GM19324 (cell line): Measurements from ENCODE around the gene RANBP17.
"Not testable (repeated sequence)": the region's sequence is repeated elsewhere in the genome, so short reads cannot be mapped to it uniquely, and the experiment has no call there.

Experiments used
- ATAC-seq: cut with Tn5 transposase; IDR thresholded peaks from one replicate; pipeline ENCODE4 v1.9.1; 2021; ENCODE audit warnings: mild to moderate bottlenecking, moderate library complexity; ENCODE audit not compliant: unreplicated experiment, low FRiP score

Gene RANBP17

GRCh38 chr5:170937914-170938313, 76.1 kb downstream of the RANBP17 start:
- ATAC-seq: no peak

DNA sequence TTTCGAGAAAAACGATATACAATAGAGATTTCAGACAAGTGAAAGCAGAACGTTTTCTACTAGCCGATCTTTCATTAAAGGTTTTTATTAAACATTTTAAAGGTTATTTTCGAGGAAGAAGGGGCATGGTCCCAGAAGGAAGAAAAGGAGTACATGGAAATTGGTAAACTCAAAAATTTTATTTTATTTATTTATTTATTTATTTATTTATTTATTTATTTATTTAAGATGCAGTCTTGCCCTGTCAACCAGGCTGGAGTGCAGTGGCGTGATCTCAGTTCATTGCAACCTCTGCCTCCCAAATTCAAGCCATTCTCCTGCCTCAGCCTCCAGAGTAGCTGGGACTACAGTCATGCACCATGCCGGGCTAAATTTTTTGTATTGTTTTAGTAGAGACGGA, 77.4 kb downstream of the RANBP17 start:
- no peak for ATAC-seq

DNA sequence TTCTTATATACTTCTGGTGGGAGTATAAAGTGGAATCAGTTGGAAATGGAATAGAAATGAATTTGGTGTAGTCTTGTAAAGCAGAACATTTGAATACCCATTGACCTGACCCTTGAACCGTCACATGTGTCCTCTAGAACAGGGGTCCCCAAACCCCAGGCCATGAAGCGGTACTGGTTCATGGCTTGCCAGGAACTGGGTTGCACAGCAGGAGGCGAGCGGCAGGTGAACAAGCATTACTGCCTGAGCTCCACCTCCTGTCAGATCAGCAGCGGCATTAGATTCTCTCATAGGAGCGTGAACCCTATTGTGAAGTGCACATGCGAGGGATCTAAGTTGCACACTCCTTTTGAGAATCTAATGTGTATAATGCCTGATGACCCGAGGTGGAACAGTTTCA, 80.0 kb downstream of the RANBP17 start:
- ATAC-seq: no peak

GRCh38 chr5:170945275-170945674, 83.5 kb downstream of the RANBP17 start:
- ATAC-seq: no peak

DNA sequence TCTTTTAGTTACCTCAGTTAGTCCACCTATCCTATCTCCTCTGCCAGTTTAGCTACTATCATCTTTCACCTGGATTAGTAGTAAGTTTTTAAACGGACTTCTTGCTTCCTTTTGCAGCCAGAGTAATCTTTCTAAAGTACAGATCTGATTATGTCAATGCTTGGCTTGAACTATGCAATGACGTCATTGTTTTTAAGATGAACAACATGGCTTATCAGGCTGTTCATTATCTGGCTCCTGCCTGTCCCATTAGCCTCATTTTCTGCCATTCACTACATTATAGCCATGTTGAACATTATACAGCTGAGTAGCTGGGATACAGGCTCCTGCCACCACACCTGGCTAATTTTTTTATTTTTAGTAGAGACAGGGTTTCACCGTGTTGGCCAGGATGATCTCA, 98.7 kb downstream of the RANBP17 start:
- ATAC-seq: no peak

DNA sequence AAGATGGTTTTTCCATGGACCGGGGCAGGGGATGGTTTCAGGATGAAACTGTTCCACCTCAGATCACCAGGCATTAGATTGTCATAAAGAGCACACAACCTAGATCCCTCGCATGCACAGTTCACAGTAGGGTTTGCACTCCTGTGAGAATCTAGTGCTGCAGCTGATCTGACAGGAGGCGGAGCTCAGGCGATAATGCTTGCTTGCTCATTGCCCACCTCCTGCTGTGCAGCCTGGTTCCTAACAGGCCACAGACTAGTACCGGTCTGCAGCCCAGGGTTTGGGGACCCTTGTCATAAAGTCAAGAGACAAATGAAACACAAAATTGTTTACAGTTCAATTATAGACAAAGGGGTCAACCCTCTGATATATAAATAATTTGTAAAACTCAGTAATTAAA, 101.7 kb downstream of the RANBP17 start:
- no peak for ATAC-seq

DNA sequence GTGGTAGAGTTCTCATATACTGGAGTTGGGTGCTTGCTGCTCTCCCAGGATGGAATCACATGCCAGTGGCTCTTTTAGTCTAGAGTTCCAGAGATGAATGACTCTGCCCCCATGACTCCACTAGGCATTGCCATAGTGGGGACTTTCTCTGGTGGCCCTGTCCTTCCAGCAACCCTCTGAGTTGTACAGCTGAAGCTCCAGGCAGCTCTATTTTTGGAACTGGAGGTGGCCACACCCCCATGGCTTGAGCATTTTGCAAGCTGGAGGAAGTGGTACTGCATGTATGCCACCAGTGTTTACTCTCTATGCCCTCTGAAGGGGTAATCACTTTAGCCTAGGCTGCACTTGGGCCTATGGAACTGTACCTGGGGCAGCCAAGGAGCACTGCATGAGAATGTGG, 112.6 kb downstream of the RANBP17 start:
- ATAC-seq: no peak

GRCh38 chr5:170980261-170980660, 118.4 kb downstream of the RANBP17 start:
- ATAC-seq: not testable (repeated sequence)

DNA sequence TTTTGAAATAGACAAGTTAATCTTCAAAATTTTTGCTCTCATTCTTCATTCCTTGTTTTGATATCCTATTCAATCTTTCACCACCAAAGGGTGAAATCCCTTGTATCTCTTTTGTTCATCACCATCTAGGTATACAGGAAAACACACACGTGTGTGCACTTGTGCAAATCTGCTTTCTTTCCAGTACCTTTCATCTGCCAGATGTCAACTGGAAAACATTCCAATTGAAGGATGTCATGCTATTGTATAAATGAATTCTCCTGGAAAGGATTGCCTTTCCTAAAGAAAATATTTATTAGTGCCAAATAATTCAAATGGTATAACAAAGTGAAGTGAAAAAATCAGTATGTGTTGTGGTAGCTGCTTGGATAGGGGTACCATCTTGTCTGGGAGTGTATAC, 123.7 kb downstream of the RANBP17 start:
- no peak for ATAC-seq

- no peak for ATAC-seq
These were observed 124.8 kb downstream of the RANBP17 start for GRCh38 chr5:170986598-170986997.

- ATAC-seq: no peak
These were observed 131.7 kb downstream of the RANBP17 start for GRCh38 chr5:170993476-170993875.

DNA sequence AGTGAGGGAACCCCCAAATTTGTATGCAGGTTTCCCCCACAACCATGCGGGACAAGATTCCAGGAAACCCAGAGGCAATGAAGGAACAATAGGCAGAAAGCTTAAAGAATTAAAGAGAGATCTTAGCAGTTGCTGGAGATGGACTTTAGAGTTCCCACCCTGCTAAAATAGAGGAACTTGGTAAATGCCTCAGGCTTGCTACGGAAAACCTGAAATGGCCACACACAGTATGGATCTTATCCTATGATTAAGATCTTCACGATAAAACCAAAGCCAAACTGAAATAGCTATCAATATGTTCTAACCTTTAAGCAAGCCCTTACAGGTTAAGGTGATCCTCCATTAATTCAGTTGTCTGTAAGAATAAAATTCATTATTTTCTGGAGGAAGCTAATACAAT, 148.3 kb downstream of the RANBP17 start:
- no peak for ATAC-seq

DNA sequence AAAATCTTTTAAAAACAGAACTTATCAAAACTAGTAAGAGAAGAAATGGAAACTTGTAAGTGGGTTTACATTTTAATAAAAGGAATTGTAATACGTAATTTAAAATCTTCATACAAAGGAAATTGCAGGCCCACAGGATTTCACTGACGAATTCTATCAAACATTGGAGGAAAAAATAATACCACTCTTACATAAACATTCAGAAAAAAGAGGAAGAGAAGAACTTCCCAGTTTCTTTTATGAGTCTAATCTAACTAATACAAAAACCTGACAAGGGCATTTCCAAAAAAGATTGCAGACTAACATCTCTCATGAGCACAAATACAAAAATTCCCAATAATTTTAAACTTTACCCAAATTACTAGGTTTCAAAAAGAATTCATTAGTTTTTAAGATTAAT, 149.0 kb downstream of the RANBP17 start:
- ATAC-seq: no peak

- no peak for ATAC-seq
These were observed 161.7 kb downstream of the RANBP17 start for GRCh38 chr5:171023508-171023907.

DNA sequence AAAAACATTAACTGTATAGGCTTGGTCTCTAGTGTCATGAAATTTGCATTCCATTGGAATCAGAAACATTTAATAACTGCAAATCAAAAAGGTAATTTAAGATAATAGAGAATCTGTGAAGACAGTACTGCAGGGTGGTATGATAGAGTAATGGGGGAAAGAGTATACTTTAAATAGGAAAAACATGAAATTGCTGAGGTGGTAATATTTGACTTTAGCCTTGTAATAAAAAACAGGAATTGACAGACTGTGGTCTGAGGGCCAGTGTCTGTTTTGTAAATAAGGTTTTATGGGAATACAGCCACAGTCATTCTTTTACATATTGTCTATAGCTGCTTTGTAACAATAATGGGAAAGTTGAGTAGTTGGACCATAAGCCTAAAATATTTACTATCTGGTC, 162.3 kb downstream of the RANBP17 start:
- no peak for ATAC-seq

DNA sequence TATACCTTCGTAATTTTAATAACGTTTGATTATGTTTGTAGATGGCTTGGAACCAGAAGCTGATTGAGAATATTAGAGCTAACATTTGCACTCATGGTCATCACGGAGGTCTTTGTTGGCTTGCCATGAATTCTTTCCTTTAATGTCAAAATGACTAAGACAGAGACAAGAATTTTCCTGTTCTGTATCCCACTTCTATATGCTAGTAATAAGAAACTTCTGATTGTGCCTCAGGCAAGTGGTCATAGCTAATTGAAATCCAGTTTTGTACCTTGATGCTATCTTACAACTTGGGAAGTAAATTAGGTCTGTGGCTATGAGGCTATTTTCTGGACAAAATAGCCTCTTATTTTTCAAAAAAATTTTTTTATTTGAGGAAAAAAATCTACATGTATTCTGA, 167.6 kb downstream of the RANBP17 start:
- no peak for ATAC-seq

DNA sequence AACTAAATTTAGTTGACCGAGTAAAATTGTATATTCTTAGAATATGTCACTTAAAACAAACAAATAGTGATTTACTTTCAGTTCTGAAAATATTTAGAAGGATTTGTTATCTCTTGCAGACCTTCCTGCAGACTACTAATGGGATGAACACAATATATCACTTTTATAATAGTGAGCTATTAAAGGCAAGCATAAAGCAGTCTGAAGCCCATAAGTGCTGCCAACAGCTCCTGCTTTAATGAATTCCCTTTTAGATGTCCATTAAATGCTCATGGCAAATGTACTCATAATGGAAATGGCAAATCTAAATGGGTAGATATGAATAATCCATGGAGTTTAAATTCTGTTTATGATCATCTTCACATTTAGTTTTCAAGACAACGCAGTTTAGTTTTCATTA, 170.2 kb downstream of the RANBP17 start:
- ATAC-seq: no peak

- no peak for ATAC-seq
These were observed 170.7 kb downstream of the RANBP17 start for GRCh38 chr5:171032435-171032973.

- ATAC-seq: not testable (repeated sequence)
These were observed 180.1 kb downstream of the RANBP17 start for GRCh38 chr5:171041893-171042292.

- no peak for ATAC-seq
These were observed 189.1 kb downstream of the RANBP17 start for GRCh38 chr5:171050916-171051315.

GRCh38 chr5:171055875-171056454, 194.1 kb downstream of the RANBP17 start:
- no peak for ATAC-seq

- no peak for ATAC-seq
These were observed 205.8 kb downstream of the RANBP17 start for GRCh38 chr5:171067540-171068130.
